Occipital lobe (tissue), 2 donors: ENCODE results near the gene STRAP. TPM values are rescaled to one million over a fixed set of nuclear protein-coding genes. Genes with fewer than 3 reads are reported as not detected.
"Not testable (repeated sequence)": the region's sequence is repeated elsewhere in the genome, so short reads cannot be mapped to it uniquely, and the experiment has no call there.

Source experiments
- DNase-seq: peaks from one replicate; lab custom pipeline; 2025; lab: John Stamatoyannopoulos, UW
- total RNA-seq: library from RNA; depleted of rRNA; stranded (reverse); fragments of >200 nt; gene quantifications from one replicate; pipeline ENCODE4 v1.2.3, GENCODE V29; 2014

The STRAP gene
- total RNA-seq, 1 donor from 2014 or later: 66.8 TPM

GRCh38 chr12:15924956-15925355 is 42.8 kb downstream of the STRAP start:
- DNase-seq: no peak

- DNase-seq: no peak
Measured at GRCh38 chr12:15928346-15928745, 46.2 kb downstream of the STRAP start.

GRCh38 chr12:15928870-15929571 is 46.8 kb downstream of the STRAP start:
- no peak for DNase-seq

- no peak for DNase-seq
Measured at GRCh38 chr12:15931590-15932053, 49.4 kb downstream of the STRAP start.

- DNase-seq: no peak
Measured at GRCh38 chr12:15932327-15932726, 50.1 kb downstream of the STRAP start.

DNA sequence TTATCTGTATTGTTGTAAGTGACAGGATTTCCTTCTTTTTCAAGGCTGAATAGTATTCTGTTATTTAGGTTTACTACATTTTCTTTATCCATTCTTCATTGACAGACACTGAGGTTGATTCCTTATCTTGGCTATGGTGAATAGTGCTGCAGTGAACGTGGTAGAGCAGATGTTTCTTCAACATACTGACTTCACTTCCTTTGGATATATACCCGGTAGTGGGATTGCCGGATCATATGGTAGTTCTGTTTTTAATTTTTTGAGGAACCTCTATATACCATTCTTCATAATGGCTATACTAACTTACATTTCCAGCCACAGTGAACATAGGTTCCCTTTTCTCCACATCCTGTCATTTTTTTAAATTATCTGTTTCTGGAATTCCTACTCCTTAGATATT is 50.8 kb downstream of the STRAP start:
- DNase-seq: no peak

GRCh38 chr12:15933751-15934150 is 51.6 kb downstream of the STRAP start:
- no peak for DNase-seq

DNA sequence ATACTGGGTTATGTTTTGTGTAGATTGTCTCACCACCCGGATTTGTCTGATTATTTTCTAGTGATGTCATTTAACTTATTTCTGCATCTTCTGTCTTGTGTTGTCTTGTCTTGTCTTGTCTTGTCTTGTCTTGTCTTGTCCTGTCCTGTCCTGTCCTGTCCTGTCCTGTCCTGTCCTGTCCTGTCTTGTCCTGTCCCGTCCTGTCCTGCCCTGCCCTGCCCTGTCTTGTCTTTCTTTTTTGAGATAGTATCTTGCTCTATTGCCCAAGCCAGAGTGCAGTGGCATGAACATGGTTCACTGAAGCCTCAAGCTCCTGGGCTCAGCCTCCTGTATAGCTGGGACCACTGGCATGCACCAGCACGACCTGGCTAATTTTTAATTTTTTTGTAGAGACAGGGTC is 54.6 kb downstream of the STRAP start:
- no peak for DNase-seq

DNA sequence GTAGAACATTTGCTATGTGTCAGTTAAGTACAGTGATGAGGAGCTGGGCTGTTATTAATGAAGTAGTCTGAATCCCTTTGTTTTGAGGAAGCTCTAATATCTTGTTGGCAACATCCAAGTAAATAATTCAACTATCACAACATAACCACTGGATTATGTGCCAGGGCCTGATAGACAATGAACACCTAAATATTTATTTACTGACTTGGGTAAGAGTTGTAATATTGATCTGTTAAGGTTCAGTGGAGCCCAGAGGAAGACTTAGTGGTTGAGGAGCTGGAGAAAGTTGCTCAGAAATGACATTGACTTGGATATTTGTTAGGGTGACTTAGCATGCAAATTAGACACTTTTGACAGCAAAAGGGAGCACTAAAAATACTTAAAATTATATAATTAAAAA is 55.7 kb downstream of the STRAP start:
- DNase-seq: no peak

- DNase-seq: no peak
Measured at GRCh38 chr12:15939111-15939510, 56.9 kb downstream of the STRAP start.

DNA sequence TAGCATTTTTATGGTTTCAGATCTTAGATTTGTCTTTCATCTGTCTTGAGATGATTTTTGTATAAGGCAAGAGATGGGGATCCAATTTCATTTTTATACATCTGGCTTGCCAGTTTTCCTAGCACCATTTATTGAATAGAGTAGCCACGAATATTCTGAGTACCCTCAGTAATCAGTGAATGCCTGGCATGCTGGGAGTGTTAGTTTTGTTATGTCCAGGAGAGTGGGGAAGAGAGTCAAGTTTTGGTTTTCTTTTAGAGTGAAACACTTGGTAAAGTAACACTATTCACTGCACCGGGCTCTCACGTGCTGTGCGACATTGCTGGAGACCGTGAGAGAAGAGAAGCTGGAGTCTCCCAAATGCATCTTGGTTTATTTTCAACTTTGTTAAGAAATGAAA is 60.3 kb downstream of the STRAP start:
- no peak for DNase-seq

GRCh38 chr12:15943519-15943918 is 61.3 kb downstream of the STRAP start:
- DNase-seq: not testable (repeated sequence)

GRCh38 chr12:15948461-15948860 is 66.3 kb downstream of the STRAP start:
- DNase-seq: not testable (repeated sequence)

Other genes starting within 250 kb of the STRAP start
- gene EPS8, start 93.0 kb upstream of the STRAP start, total RNA-seq: 110 TPM
- gene DERA, start 28.9 kb downstream of the STRAP start, total RNA-seq: 7.2 TPM